Body of pancreas (tissue), 4 donors: ENCODE data around the gene TIMM10B. TPM values are rescaled to one million over a fixed set of nuclear protein-coding genes. Genes with fewer than 3 reads are reported as not detected.
A peak's percentile ranks its signal among the peaks of the same experiment; 100 is the strongest.

ENCODE experiments used
- ATAC-seq: fragments of 150-250 bp; one replicate; pipeline ENCODE4 v1.9.1; 2016
- DNase-seq, 4 donors: peaks; one replicate each; pipeline ENCODE4 v3.0.0-alpha.2; 2019
- H3K27ac ChIP-seq, 4 donors: fragments of 200-600 bp; sonication (generic); 1 replicate in 3 of 4; 2 replicates in 1 of 4; pipeline versions ENCODE4 v1.5.1 to v1.6.1; 2016 to 2019; ENCODE audit warnings: mild to moderate bottlenecking in 1 of 4, mixed read lengths in 1 of 4, moderate library complexity in 1 of 4
- H3K27me3 ChIP-seq, 2 donors: fragments of 200-600 bp; sonication (generic); one replicate each; pipeline ENCODE4 v1.6.0; 2016; ENCODE audit warnings: mild to moderate bottlenecking in 1 of 2
- H3K36me3 ChIP-seq, 2 donors: fragments of 200-600 bp; sonication (generic); replicated peaks in 1 of 2; 2 replicates each; pipeline ENCODE4 v1.5.1; 2016; ENCODE audit warnings: low read depth in 2 of 2; ENCODE audit not compliant: insufficient read depth in 1 of 2
- H3K4me1 ChIP-seq: fragments of 200-600 bp; sonication (generic); one replicate; pipeline ENCODE4 v1.6.0; 2016
- H3K4me3 ChIP-seq, 2 donors: fragments of 200-600 bp; sonication (generic); 1 replicate in 1 of 2; 2 replicates in 1 of 2; pipeline ENCODE4 v1.5.1; 2016 to 2019
- H3K9me3 ChIP-seq, 3 donors: fragments of 200-600 bp; sonication (generic); 1 replicate in 2 of 3; 2 replicates in 1 of 3; pipeline ENCODE4 v1.5.1; 2016
- POLR2A ChIP-seq, 3 donors: fragments of 450-650 bp; IDR thresholded peaks; one replicate each; pipeline ENCODE4 v1.6.1; 2016; ENCODE audit warnings: antibody characterized with exemption in 3 of 3, mild to moderate bottlenecking in 2 of 3
- WGBS, 2 donors: methylation state at CpG; one replicate each; pipeline ENCODE4 v1.1.5; 2017; 5-methylcytosine and 5-hydroxymethylcytosine counted together
- intact Hi-C: fragments of 100-400 bp; cut with DNase I; formaldehyde crosslinking; loops from one replicate; pipeline ENCODE4 v1.15.1; 2023
- total RNA-seq, 2 donors: library from RNA; depleted of rRNA; stranded (reverse); fragments of >200 nt; gene quantifications; one replicate each; pipeline ENCODE4 v1.1.0, GENCODE V29; 2016
- TF ChIP-seq, protein P1 (sequence below), 7 experiments: fragments of 450-650 bp in 4 of 7; fragments of 200-600 bp in 3 of 7; sonication (generic) in 3 of 7; IDR thresholded peaks; one replicate each; pipeline ENCODE4 v1.5.1; 2016 to 2019; ENCODE audit warnings: antibody characterized with exemption in 7 of 7

Gene TIMM10B
- total RNA-seq, 2 donors from 2014 or later: 17.1 to 22.3 TPM

DNA sequence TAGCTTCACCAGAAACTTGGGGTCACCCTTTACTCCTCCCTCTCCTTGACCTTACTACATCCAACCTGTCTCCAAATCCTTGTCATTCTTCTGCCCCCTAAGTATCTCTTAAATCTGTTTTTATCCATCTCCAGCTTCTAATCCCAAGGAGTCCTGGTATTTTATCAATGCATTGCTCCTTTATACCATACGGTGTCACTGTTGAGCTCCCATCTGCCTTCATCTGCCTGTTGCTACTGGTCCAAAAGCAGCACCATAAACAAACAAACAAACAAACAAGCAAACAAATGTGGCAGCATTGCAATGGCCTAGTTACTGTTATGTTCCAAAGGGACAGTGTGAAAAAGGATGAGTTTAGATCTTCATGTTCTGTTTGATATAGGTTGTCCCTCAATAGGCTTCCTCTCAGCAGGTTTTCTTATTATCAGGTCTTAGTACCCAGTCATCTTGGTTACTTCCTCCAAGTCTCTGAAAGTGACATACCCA is 50.0 kb downstream of the TIMM10B start:
- intact Hi-C loops: loop anchor here (10.0 kb wide), 1 partner anchor 63 kb away; no protein-coding TSS in a partner anchor
- TF ChIP-seq POLR2A (IDR thresholded peaks at IDR 0.05): no peak
- TF ChIP-seq, protein P1, sequence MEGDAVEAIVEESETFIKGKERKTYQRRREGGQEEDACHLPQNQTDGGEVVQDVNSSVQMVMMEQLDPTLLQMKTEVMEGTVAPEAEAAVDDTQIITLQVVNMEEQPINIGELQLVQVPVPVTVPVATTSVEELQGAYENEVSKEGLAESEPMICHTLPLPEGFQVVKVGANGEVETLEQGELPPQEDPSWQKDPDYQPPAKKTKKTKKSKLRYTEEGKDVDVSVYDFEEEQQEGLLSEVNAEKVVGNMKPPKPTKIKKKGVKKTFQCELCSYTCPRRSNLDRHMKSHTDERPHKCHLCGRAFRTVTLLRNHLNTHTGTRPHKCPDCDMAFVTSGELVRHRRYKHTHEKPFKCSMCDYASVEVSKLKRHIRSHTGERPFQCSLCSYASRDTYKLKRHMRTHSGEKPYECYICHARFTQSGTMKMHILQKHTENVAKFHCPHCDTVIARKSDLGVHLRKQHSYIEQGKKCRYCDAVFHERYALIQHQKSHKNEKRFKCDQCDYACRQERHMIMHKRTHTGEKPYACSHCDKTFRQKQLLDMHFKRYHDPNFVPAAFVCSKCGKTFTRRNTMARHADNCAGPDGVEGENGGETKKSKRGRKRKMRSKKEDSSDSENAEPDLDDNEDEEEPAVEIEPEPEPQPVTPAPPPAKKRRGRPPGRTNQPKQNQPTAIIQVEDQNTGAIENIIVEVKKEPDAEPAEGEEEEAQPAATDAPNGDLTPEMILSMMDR (IDR thresholded peaks at IDR 0.05): peak in 6 of 7 experiments; percentile 52 to 91 (median 76)
- ATAC-seq (peak; percentile 65), DNase-seq (peak in 1 of 4 donors; percentile 20)
- H3K27ac ChIP-seq: no peak overlapping the region
- H3K9me3 ChIP-seq: no peaks in the 10 kb centered on the region
- no peak overlapping the region for H3K4me3 ChIP-seq
- no peaks in the 10 kb centered on the region for H3K27me3 ChIP-seq
- H3K36me3 ChIP-seq: no peaks in the 10 kb centered on the region
- 0 to 3% methylated on average over 1 of the region's 1 CpG for WGBS, 2 donors
- H3K4me1 ChIP-seq: no peaks in the 10 kb centered on the region

Other genes with a start within 250 kb of the TIMM10B start
- 10 to 100 TPM; 31.9 to 54.7 TPM for gene FHIP1B, start 246.9 kb upstream of the TIMM10B start, total RNA-seq
- gene CNGA4, start 242.4 kb upstream of the TIMM10B start, total RNA-seq: not detected
- gene CCKBR, start 221.7 kb upstream of the TIMM10B start, total RNA-seq: 1 to 10 TPM; 1.0 to 3.3 TPM
- 10 to 100 TPM; 47.7 to 76.5 TPM for gene CAVIN3, start 161.0 kb upstream of the TIMM10B start, total RNA-seq
- 10 to 100 TPM; 17.1 to 29.7 TPM for gene SMPD1, start 91.0 kb upstream of the TIMM10B start, total RNA-seq
- 10 to 100 TPM; 25.4 to 48.5 TPM for gene APBB1, start 62.4 kb upstream of the TIMM10B start, total RNA-seq
- gene HPX, start 40.5 kb upstream of the TIMM10B start, total RNA-seq: 1 to 10 TPM in 1 of 2 donors, not detected in 1; 1.3 TPM
- 10 to 100 TPM; 22.1 to 24.9 TPM for gene TRIM3, start 7.6 kb upstream of the TIMM10B start, total RNA-seq
- gene ARFIP2, start 170 bp upstream of the TIMM10B start, total RNA-seq: 10 to 100 TPM; 47.2 to 82.7 TPM
- 10 to 100 TPM; 14.5 to 19.1 TPM for gene DNHD1, start 15.8 kb downstream of the TIMM10B start, total RNA-seq
- gene RRP8, start 122.1 kb downstream of the TIMM10B start, total RNA-seq: 1 to 10 TPM; 5.4 to 8.9 TPM
- gene ILK, start 122.3 kb downstream of the TIMM10B start, total RNA-seq: 100 to 1,000 TPM in 1 of 2 donors, 10 to 100 TPM in 1; 82.8 to 137 TPM
- 100 to 1,000 TPM; 115 to 215 TPM for gene TAF10, start 130.7 kb downstream of the TIMM10B start, total RNA-seq
- 10 to 100 TPM; 20.8 TPM for gene TPP1, start 137.9 kb downstream of the TIMM10B start, total RNA-seq
- 10 to 100 TPM in 1 of 2 donors, 1 to 10 TPM in 1; 6.0 to 10.9 TPM for gene DCHS1, start 174.3 kb downstream of the TIMM10B start, total RNA-seq
- gene MRPL17, start 201.8 kb downstream of the TIMM10B start, total RNA-seq: 100 to 1,000 TPM in 1 of 2 donors, 10 to 100 TPM in 1; 19.4 to 263 TPM